Transverse colon (tissue), 4 donors: Measurements from ENCODE around the gene THBS1.

Source experiments
- CTCF ChIP-seq, 5 experiments: fragments of 200-600 bp in 3 of 5; fragments of 450-650 bp in 2 of 5; sonication (generic) in 3 of 5; IDR thresholded peaks; 1 replicate in 2 of 5; 2 replicates in 3 of 5; pipeline ENCODE4 v1.5.1; 2016 to 2017; ENCODE audit warnings: antibody characterized with exemption in 5 of 5, inconsistent platforms in 3 of 5, mild to moderate bottlenecking in 2 of 5, moderate library complexity in 1 of 5
- EP300 ChIP-seq: sonication (generic); formaldehyde crosslinking; IDR thresholded peaks from one replicate; pipeline ENCODE4 v1.6.1; 2017; ENCODE audit warnings: antibody characterized with exemption, low read depth
- POLR2AphosphoS5 ChIP-seq, 3 donors: sonication (generic); formaldehyde crosslinking; IDR thresholded peaks; one replicate each; pipeline ENCODE4 v1.6.1; 2016; ENCODE audit warnings: antibody characterized with exemption in 3 of 3

- TF ChIP-seq CTCF (IDR thresholded peaks at IDR 0.05): no peak
- TF ChIP-seq EP300: no peak
- TF ChIP-seq POLR2AphosphoS5 (IDR thresholded peaks at IDR 0.05): no peak
These were observed 46.7 kb downstream of the THBS1 start for GRCh38 chr15:39627451-39628143.
